HG03354 (cell line): ENCODE results near the gene DCLK1.

Experiments
- ATAC-seq: cut with Tn5 transposase; IDR thresholded peaks from one replicate; pipeline ENCODE4 v1.9.1; 2021; ENCODE audit warnings: mild to moderate bottlenecking; ENCODE audit not compliant: unreplicated experiment, poor library complexity, severe bottlenecking

Gene DCLK1

GRCh38 chr13:35961461-35962220 lies 169.5 kb downstream of the DCLK1 start:
- no peak for ATAC-seq

DNA sequence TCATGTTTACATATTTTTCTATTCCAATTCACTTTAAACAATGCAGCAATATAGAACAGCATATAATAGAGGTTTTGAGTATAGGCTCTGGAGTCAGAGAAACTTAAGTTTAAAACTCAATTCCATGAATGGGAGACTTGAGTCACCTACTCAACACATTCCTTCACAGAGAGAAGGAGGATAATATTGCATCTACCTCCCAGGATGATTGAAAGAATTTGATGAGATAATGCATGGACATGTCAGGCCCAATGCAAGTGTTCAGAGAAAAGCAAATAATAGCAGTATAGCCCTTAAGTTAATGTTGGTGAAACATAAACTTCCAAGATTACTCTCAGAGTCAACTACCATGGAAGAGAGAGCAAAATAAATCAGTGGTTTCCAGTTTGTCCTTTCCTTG lies 170.2 kb downstream of the DCLK1 start:
- ATAC-seq = no peak

DNA sequence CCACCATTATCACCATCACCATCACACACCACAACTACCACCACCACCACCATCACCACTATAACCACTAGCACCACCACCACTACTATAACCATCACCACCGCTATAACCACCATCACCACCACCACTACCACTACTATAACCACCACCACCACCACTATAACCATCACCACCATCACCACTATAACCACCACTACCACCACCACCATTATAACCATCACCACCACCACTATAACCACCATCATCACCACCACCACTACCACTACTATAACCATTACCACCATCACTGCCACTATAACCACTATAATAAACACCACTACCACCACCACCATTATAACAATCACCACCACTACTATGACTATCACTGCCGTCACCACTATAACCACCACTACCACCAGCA lies 173.2 kb downstream of the DCLK1 start:
- ATAC-seq = no peak

GRCh38 chr13:35957241-35957731 lies 173.9 kb downstream of the DCLK1 start:
- no peak for ATAC-seq

- ATAC-seq = no peak
These were observed 175.1 kb downstream of the DCLK1 start for GRCh38 chr13:35956074-35956473.

- ATAC-seq = no peak
These were observed 177.0 kb downstream of the DCLK1 start for GRCh38 chr13:35954207-35954560.

DNA sequence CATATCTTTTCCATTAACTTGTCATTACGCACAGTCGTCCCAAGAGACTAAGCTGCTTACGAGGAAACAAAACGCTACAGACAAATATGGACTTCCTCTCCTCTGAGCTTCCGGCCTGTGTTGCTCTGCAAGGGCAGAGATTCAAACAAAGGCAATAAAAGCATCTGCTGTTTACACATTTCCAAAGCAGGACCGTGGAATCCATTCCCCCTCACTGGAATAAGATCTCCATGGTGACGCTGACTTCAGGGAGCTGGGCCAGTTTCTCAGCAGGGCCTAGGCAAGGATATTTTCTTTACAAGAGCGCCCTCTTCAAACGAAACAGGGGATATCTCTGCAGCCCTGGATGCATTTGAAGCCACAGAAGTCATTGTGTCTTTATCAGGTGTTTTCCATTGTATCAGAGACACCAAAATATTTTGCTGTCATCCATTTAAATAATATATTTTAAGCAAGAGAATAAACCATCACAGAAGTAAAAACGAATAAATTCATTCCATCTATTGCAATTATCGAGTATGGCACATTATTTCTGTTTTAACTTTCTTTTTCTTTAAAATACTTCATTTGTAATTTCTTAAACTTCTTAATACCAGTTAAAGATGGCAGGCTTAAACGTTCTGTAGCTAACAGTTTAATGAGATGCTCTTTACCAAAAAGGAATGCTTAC lies 177.5 kb downstream of the DCLK1 start:
- ATAC-seq = peak; percentile 65

- ATAC-seq = no peak
These were observed 183.9 kb downstream of the DCLK1 start for GRCh38 chr13:35947315-35947714.

DNA sequence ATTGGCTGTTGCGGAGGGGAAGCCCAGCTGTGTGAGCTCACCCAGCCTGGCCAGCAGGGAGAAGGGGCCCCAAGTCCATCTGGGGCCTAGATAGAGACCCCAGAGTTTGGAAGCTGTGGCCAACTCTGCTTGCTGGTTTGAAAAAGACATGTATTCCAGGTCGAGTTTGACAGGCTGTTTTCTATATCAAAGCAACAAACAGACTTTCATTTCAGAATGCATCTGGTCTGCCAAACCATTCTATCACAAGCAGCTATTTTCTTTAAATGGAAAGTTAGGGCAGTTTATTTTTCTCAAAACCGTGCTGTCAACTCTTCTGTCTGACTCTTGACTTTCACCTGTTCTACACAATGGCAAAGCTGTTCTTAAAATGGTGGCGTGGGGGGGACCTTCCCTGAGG lies 185.8 kb downstream of the DCLK1 start:
- ATAC-seq = no peak

DNA sequence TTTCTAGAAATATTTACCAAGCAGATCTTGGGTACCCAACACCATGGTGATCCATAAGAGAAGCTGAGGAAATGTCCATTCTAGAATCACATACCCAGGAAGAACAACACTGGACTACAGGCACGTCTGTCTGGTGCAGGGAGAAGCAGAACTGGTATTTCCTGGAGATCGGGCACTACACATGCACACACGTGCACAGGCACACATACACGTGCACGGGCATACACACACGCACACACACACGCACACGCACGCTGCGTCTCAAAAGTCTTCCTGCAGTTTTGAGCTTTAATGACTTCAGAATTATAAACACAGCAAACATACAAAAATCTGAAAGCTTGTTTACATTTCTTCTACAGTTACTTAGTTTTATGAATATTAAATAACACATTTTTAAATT lies 189.8 kb downstream of the DCLK1 start:
- ATAC-seq = no peak

DNA sequence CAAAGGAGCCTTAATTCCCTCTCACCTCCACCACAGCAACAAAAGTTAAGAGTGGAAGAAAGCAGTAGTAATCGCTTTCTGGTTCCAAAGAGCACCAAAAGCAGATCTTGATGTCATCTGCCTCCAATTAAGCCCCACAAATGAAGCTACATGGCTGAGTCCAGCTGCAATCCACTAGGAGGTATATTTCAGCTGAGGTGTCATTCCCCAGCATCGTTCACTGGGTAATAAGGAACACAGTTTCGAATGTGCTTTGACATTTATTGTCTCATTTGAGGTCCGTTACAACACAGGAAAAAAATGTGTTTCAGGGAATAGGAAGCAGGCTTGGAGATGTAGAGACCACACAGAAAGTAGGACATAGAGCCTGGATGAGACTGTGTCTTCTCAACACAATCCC lies 190.4 kb downstream of the DCLK1 start:
- ATAC-seq = no peak

GRCh38 chr13:35936246-35936978 lies 194.8 kb downstream of the DCLK1 start:
- no peak for ATAC-seq

- ATAC-seq = peak; percentile 88
These were observed 200.2 kb downstream of the DCLK1 start for GRCh38 chr13:35930665-35931631.

DNA sequence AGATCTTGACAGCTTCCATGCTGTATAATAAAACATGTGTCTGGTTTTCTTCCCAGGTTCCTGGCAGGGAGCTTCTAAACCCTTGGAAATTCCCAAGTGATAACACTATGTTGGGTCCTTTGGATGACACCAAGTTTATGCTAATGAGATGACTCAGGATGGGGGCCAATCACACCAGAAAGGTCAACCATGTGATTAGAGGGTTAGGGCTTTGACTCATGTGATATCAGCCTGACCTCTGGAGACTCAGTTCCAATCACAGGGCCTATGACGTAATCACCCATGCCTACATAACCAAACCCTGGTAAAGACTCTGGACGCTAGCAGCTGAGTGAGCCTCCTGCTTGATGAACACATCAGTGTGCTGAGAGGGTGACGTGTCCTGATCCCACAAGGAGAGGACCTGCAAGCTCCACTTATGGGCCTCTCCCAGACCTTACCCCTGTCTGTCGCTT lies 203.6 kb downstream of the DCLK1 start:
- no peak for ATAC-seq

DNA sequence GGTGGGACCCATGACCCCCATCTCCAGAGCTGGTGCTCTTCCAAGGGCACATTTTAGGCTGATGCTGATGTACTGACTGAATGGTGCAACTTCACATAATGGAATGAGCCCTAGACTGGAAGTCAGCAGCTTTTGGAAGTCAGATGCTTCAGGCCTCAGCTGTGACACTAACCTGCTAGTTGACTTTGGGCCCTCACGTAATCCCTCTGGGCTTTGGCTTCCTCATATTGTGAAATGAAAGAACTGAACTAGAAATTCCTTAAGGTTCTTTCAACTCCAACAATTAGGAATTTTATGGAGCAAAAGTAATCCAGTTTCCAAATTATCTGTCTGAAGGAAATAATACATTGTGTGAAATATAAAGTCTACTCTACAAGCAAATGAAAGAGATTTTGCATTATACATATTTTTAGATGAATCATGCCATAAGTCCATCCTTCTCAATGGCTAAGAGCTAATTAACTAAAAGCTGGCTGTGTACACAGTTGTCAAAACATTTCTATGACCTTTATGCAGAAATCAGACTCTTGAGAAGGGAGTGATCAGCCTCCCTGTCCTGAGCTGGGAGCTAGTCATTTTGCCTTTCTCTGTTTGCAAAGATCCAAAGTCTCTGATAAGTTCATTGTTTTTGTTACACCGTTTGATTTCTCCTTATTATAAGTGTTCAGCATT lies 204.2 kb downstream of the DCLK1 start:
- ATAC-seq = no peak

DNA sequence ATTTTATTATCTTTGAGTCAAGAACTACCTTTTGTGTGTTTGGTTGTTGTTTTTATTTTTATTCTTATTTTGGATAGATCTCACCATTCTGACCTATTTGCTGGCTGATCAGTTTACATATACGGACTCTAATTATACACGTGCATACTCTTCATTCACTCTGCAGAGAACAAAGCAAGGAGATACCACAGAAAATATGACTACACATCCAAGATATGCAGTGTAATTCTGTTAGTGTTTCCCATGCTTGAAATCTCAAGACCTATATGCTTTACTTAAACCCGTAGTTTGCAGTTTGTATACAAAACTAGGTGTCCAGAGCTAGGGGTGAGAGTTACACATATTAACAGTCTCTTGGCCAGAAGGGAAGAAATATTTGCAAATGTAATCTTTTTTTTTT lies 205.5 kb downstream of the DCLK1 start:
- no peak for ATAC-seq

GRCh38 chr13:35923347-35923746 lies 207.8 kb downstream of the DCLK1 start:
- no peak for ATAC-seq

- ATAC-seq = no peak
These were observed 210.4 kb downstream of the DCLK1 start for GRCh38 chr13:35920816-35921215.
